ENCODE results near the gene DUSP22.

The DUSP22 gene

GRCh38 chr6:341914-342831 is 49.9 kb downstream of the DUSP22 start:
- DNase-seq: no peak

- no peak for DNase-seq
Measured at GRCh38 chr6:342832-343179, 50.5 kb downstream of the DUSP22 start.

- DNase-seq: no peak
Measured at GRCh38 chr6:343226-343935, 51.1 kb downstream of the DUSP22 start.

- DNase-seq: no peak
Measured at GRCh38 chr6:343960-344815, 51.9 kb downstream of the DUSP22 start.

- DNase-seq: no peak
Measured at GRCh38 chr6:344816-345340, 52.6 kb downstream of the DUSP22 start.

- no peak for DNase-seq
Measured at GRCh38 chr6:345747-346385, 53.6 kb downstream of the DUSP22 start.

GRCh38 chr6:346386-347030 is 54.2 kb downstream of the DUSP22 start:
- no peak for DNase-seq

GRCh38 chr6:347232-347631 is 54.9 kb downstream of the DUSP22 start:
- DNase-seq: no peak

GRCh38 chr6:347951-348859 is 55.9 kb downstream of the DUSP22 start:
- DNase-seq: no peak

GRCh38 chr6:348860-349396 is 56.6 kb downstream of the DUSP22 start:
- no peak for DNase-seq

- DNase-seq: no peak
Measured at GRCh38 chr6:349491-349921, 57.2 kb downstream of the DUSP22 start.

- no peak for DNase-seq
Measured at GRCh38 chr6:350371-350770, 58.1 kb downstream of the DUSP22 start.

- no peak for DNase-seq
Measured at GRCh38 chr6:351011-351866, 59.0 kb downstream of the DUSP22 start.

GRCh38 chr6:351867-352289 is 59.6 kb downstream of the DUSP22 start:
- DNase-seq: no peak

GRCh38 chr6:352474-352873 is 60.2 kb downstream of the DUSP22 start:
- DNase-seq: no peak

- no peak for DNase-seq
Measured at GRCh38 chr6:352896-353470, 60.7 kb downstream of the DUSP22 start.

GRCh38 chr6:353642-354614 is 61.6 kb downstream of the DUSP22 start:
- DNase-seq: no peak

All from stimulated activated naive CD4-positive, alpha-beta T cell treated with Interleukin-2 at 50 U/mL for 16 hours (primary cell).